Breast epithelium (tissue), 3 donors: Measurements from ENCODE around the gene CHCHD6.

ENCODE experiments used
- CTCF ChIP-seq, 3 donors: fragments of 450-650 bp; IDR thresholded peaks; one replicate each; pipeline ENCODE4 v1.5.1; 2016 to 2017; ENCODE audit warnings: antibody characterized with exemption in 3 of 3, mild to moderate bottlenecking in 3 of 3, moderate library complexity in 3 of 3
- POLR2A ChIP-seq: fragments of 450-650 bp; IDR thresholded peaks from one replicate; pipeline ENCODE4 v1.6.1; 2016; ENCODE audit warnings: antibody characterized with exemption, mild to moderate bottlenecking, moderate library complexity
- POLR2AphosphoS5 ChIP-seq, 3 donors: sonication (generic); formaldehyde crosslinking; IDR thresholded peaks; one replicate each; pipeline ENCODE4 v1.6.1; 2017; ENCODE audit warnings: antibody characterized with exemption in 3 of 3

- no peak for TF ChIP-seq POLR2AphosphoS5 (IDR thresholded peaks at IDR 0.05)
- no peak for TF ChIP-seq CTCF (IDR thresholded peaks at IDR 0.05)
- no peak for TF ChIP-seq POLR2A
These were observed 275.1 kb downstream of the CHCHD6 start for GRCh38 chr3:126979046-126979628.
